Keratinocyte (primary cell): Measurements from ENCODE around the gene ZDHHC1. TPM values are rescaled to one million over a fixed set of nuclear protein-coding genes. Genes with fewer than 3 reads are reported as not detected.

ENCODE experiments used
- DNase-seq: peaks from one replicate; pipeline ENCODE4 v3.0.0-alpha.2; 2011; ENCODE audit warnings: low read depth, missing footprints, low spot score
- FAIRE-seq: peaks from 2 replicates; lab custom pipeline; 2011; peaks lifted over from hg19 to GRCh38; lab: Jason Lieb, UNC
- H2AFZ ChIP-seq: 2 replicates; pipeline ENCODE4 v1.6.0; 2012; ENCODE audit warnings: low read length, control low read depth, inconsistent platforms; ENCODE audit not compliant: control insufficient read depth
- H3K27ac ChIP-seq: 2 replicates; pipeline ENCODE4 v1.5.1; 2011; ENCODE audit warnings: low read length; ENCODE audit not compliant: control insufficient read depth, insufficient read depth
- H3K27me3 ChIP-seq: 3 replicates; pipeline ENCODE4 v1.6.0; 2011; ENCODE audit warnings: low read length; ENCODE audit not compliant: control insufficient read depth, insufficient read depth; ENCODE audit errors: extremely low read depth
- H3K36me3 ChIP-seq, 2 experiments: 2 replicates in 1 of 2; 3 replicates in 1 of 2; pipeline ENCODE4 v1.5.1; 2011; ENCODE audit warnings: low read length in 2 of 2, mild to moderate bottlenecking in 1 of 2; ENCODE audit not compliant: control insufficient read depth in 2 of 2, insufficient read depth in 2 of 2; ENCODE audit errors: extremely low read depth in 1 of 2
- H3K4me1 ChIP-seq: 3 replicates; pipeline ENCODE4 v1.5.1; 2011; ENCODE audit warnings: low read length; ENCODE audit not compliant: control insufficient read depth, insufficient read depth; ENCODE audit errors: extremely low read depth
- H3K4me2 ChIP-seq: 3 replicates; pipeline ENCODE4 v1.6.0; 2011; ENCODE audit warnings: low read depth, low read length; ENCODE audit not compliant: control insufficient read depth, insufficient read depth; ENCODE audit errors: extremely low read depth
- H3K4me3 ChIP-seq, 3 experiments: fragments of 200-600 bp in 1 of 3; sonication (generic) in 1 of 3; 2 replicates in 2 of 3; 3 replicates in 1 of 3; pipeline ENCODE4 v1.5.1; 2011 to 2016; ENCODE audit warnings: low read length in 3 of 3, mild to moderate bottlenecking in 3 of 3, control low read depth in 2 of 3, inconsistent platforms in 1 of 3, low read depth in 1 of 3, mixed read lengths in 1 of 3, mixed run types in 1 of 3, moderate library complexity in 1 of 3; ENCODE audit not compliant: control insufficient read depth in 2 of 3, insufficient read depth in 2 of 3; ENCODE audit errors: extremely low read depth in 1 of 3
- H3K79me2 ChIP-seq: 2 replicates; pipeline ENCODE4 v1.6.0; 2012; ENCODE audit warnings: low read length; ENCODE audit not compliant: control insufficient read depth, insufficient read depth
- H3K9ac ChIP-seq: 3 replicates; pipeline ENCODE4 v1.6.0; 2011; ENCODE audit warnings: low read length; ENCODE audit not compliant: control insufficient read depth, insufficient read depth; ENCODE audit errors: extremely low read depth
- H3K9me1 ChIP-seq: 3 replicates; pipeline ENCODE4 v1.6.0; 2011; ENCODE audit warnings: low read length; ENCODE audit not compliant: control insufficient read depth, insufficient read depth; ENCODE audit errors: extremely low read depth
- H3K9me3 ChIP-seq: 2 replicates; pipeline ENCODE4 v1.5.1; 2012; ENCODE audit warnings: low read depth, low read length; ENCODE audit not compliant: control insufficient read depth
- H4K20me1 ChIP-seq: 3 replicates; pipeline ENCODE4 v1.6.0; 2011; ENCODE audit warnings: low read length; ENCODE audit not compliant: control insufficient read depth, insufficient read depth; ENCODE audit errors: extremely low read depth
- CTCF ChIP-seq, 3 experiments: IDR thresholded peaks in 1 of 3; conservative IDR thresholded peaks in 1 of 3; optimal IDR thresholded peaks in 1 of 3; 2 replicates in 2 of 3; 3 replicates in 1 of 3; pipeline versions ENCODE3 to v1.5.1; 2011; ENCODE audit warnings: low read length in 3 of 3, mild to moderate bottlenecking in 3 of 3, moderate library complexity in 2 of 3, control low read depth in 1 of 3, inconsistent platforms in 1 of 3; ENCODE audit not compliant: insufficient read depth in 2 of 3; ENCODE audit errors: extremely low read depth in 1 of 3
- EZH2 ChIP-seq: IDR thresholded peaks from one replicate; pipeline ENCODE4 v1.6.1; 2012; ENCODE audit warnings: inconsistent platforms, mild to moderate bottlenecking, low read length, moderate library complexity
- dilution Hi-C: fragments of 300-500 bp; cut with MboI; formaldehyde crosslinking; loops from one replicate; pipeline ENCODE4 v1.7.0; 2020; ENCODE audit warnings: low sequenced_read_pairs; ENCODE audit not compliant: extremely low pct_ligation_motif_present
- polyA plus RNA-seq, 5 experiments: library from polyadenylated mRNA; depleted of rRNA in 3 of 5; stranded (reverse) in 3 of 5; stranded (forward) in 1 of 5; unstranded in 1 of 5; fragments of >200 nt; gene quantifications; 1 replicate in 1 of 5; 2 replicates in 3 of 5; 3 replicates in 1 of 5; pipeline versions ENCODE4 v1.2.1 to v1.2.3, GENCODE V29; 2011 to 2012; ENCODE audit warnings: missing spikeins in 2 of 5, low read depth in 1 of 5, low replicate concordance in 1 of 5

ZDHHC1 gene
- polyA plus RNA-seq, 1 donor (not counting 4 experiments of a cell fraction or from before 2014, with no cell fraction given) = 1.1 TPM

DNA sequence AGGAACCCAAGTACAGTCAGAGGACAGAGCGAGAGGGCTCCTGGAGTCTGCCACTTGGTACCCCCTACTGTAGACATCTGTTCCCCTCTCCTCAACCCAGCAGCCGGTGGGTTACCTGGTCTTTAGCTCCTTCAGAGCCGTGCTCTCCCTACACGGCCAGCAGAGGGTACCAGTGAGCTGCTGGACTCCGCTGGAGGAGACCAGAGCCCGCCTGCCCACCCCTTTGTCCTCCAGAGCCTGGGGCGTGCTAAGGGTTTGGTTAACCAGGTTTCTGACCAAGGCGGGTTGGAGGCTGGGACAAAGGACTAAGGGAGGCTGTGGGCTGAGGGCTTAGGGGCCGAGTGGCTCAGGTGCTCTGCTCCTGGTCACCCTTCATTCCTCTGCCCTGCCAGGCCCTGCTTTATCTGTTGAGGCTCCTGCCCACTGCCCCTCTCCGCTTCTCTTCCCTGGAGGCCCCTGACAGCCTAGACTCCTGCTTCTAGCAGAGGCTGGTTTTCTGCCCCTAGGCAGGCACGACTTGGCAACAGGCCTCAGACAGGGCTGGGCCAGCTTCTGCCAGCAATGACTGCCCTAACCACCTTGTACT lies 12.0 kb upstream of the ZDHHC1 start:
- Histone ChIP-seq H3K4me1 (peaks cover 12% of the 10 kb centered on the region), H4K20me1 (peaks cover 7% of the 10 kb centered on the region), H3K9me1 (no peaks in the 10 kb centered on the region), H3K36me3 (no peaks in the 10 kb centered on the region), H3K4me3 (no peak overlapping the region), H3K27me3 (peaks cover 34% of the 10 kb centered on the region), H2AFZ (no peak overlapping the region), H3K79me2 (no peaks in the 10 kb centered on the region), H3K9me3 (no peaks in the 10 kb centered on the region), H3K4me2 (no peak overlapping the region), H3K9ac (no peak overlapping the region), H3K27ac (no peak overlapping the region)
- TF ChIP-seq CTCF (optimal IDR thresholded peaks at IDR 0.05 in 1 of 3, IDR thresholded peaks at IDR 0.05 in 1 of 3, conservative IDR thresholded peaks at IDR 0.05 in 1 of 3; ENCODE audit: extremely low read depth in 1 of 3, insufficient read depth in 2 of 3, low read length in 3 of 3) (peak; percentile 84 to 95 (median 90)), EZH2 (no peak)
- FAIRE-seq (no peak), DNase-seq (no peak)
- dilution Hi-C loops = no loop called here

- peaks cover 7% of the 10 kb centered on the region for H4K20me1 ChIP-seq
- no peak overlapping the region for H3K9ac ChIP-seq
- dilution Hi-C loops = no loop called here
- no peaks in the 10 kb centered on the region for H3K79me2 ChIP-seq
- FAIRE-seq = no peak
- H3K9me1 ChIP-seq = no peaks in the 10 kb centered on the region
- H2AFZ ChIP-seq = no peak overlapping the region
- no peaks in the 10 kb centered on the region for H3K9me3 ChIP-seq
- no peaks in the 10 kb centered on the region for H3K36me3 ChIP-seq
- H3K27me3 ChIP-seq = peaks cover 34% of the 10 kb centered on the region
- no peak overlapping the region for H3K27ac ChIP-seq
- H3K4me3 ChIP-seq = no peak overlapping the region
- H3K4me2 ChIP-seq = no peak overlapping the region
- TF ChIP-seq EZH2 (no peak), CTCF (optimal IDR thresholded peaks at IDR 0.05 in 1 of 3, IDR thresholded peaks at IDR 0.05 in 1 of 3, conservative IDR thresholded peaks at IDR 0.05 in 1 of 3; ENCODE audit: extremely low read depth in 1 of 3, insufficient read depth in 2 of 3, low read length in 3 of 3) (no peak)
- DNase-seq = no peak
- peaks cover 12% of the 10 kb centered on the region for H3K4me1 ChIP-seq
Measured at GRCh38 chr16:67426950-67427349, 10.7 kb upstream of the ZDHHC1 start.
